ENCODE data around the gene RIIAD1. TPM values are rescaled to one million over a fixed set of nuclear protein-coding genes. Genes with fewer than 3 reads are reported as not detected.

The RIIAD1 gene
- total RNA-seq, 4 donors from 2014 or later: not detected

- H3K36me3 ChIP-seq: peaks cover 11 to 15% of the 10 kb centered on the region in 2 donors
- H3K9me3 ChIP-seq: no peaks in the 10 kb centered on the region
- no peak overlapping the region for H3K27ac ChIP-seq
- intact Hi-C loops (cut with DNase I): no loop called here
- no peak overlapping the region for H3K4me3 ChIP-seq (replicated peaks in 1 of 3)
- H3K27me3 ChIP-seq: no peaks in the 10 kb centered on the region
- DNase-seq: no peak
- no peaks in the 10 kb centered on the region for H3K4me1 ChIP-seq
- WGBS, 2 donors: 97% methylated on average over 4 of the region's 4 CpGs
- no peak for TF ChIP-seq POLR2A (IDR thresholded peaks at IDR 0.05)
- TF ChIP-seq CTCF (IDR thresholded peaks at IDR 0.05): no peak
These were observed 56.0 kb downstream of the RIIAD1 start for GRCh38 chr1:151777317-151777716.

Small RNA genes lying within 50 kb of the gene (small RNA-seq; reads per million reads assigned to genes)
- not detected for gene RNU6-662P

Other genes starting within 250 kb of the RIIAD1 start
- 10 to 100 TPM in 1 of 4 donors, 1 to 10 TPM in 3; 7.7 to 14.9 (median 8.7) TPM for gene CGN, start 210.1 kb upstream of the RIIAD1 start, total RNA-seq
- 1 to 10 TPM; 4.0 to 8.8 (median 5.0) TPM for gene TUFT1, start 181.2 kb upstream of the RIIAD1 start, total RNA-seq
- gene SNX27, start 109.5 kb upstream of the RIIAD1 start, total RNA-seq: 10 to 100 TPM; 33.8 to 43.4 (median 37.9) TPM
- 1 to 10 TPM in 1 of 4 donors, not detected in 3; 1.4 TPM for gene CELF3, start 4.7 kb upstream of the RIIAD1 start, total RNA-seq
- gene MRPL9, start 42.0 kb downstream of the RIIAD1 start, total RNA-seq: 10 to 100 TPM; 57.2 to 66.5 (median 61.8) TPM
- gene TDRKH, start 69.0 kb downstream of the RIIAD1 start, total RNA-seq: 10 to 100 TPM; 10.8 to 17.1 (median 13.1) TPM
- gene LINGO4, start 83.9 kb downstream of the RIIAD1 start, total RNA-seq: under 1 TPM; 0.13 to 0.63 (median 0.24) TPM
- gene RORC, start 110.3 kb downstream of the RIIAD1 start, total RNA-seq: 10 to 100 TPM; 29.7 to 48.4 (median 38.8) TPM
- 1 to 10 TPM in 1 of 4 donors, under 1 TPM in 2, not detected in 1; 0.29 to 1.3 (median 0.33) TPM for gene C2CD4D, start 118.3 kb downstream of the RIIAD1 start, total RNA-seq
- not detected for gene THEM5, start 132.2 kb downstream of the RIIAD1 start, total RNA-seq
- 10 to 100 TPM; 28.5 to 32.5 (median 31.3) TPM for gene THEM4, start 188.0 kb downstream of the RIIAD1 start, total RNA-seq

All from thyroid gland (tissue), 4 donors.